Gastroesophageal sphincter (tissue), 4 donors: ENCODE data around the gene KCNE1. TPM values are rescaled to one million over a fixed set of nuclear protein-coding genes. Genes with fewer than 3 reads are reported as not detected.

Source experiments
- ATAC-seq: fragments of 150-250 bp; one replicate; pipeline ENCODE4 v1.9.1; 2016; ENCODE audit warnings: mild to moderate bottlenecking, moderate library complexity
- H3K27ac ChIP-seq, 4 donors: fragments of 200-600 bp; sonication (generic) in 3 of 4; 1 replicate in 3 of 4; 2 replicates in 1 of 4; pipeline ENCODE4 v1.5.1; 2016 to 2019
- H3K27me3 ChIP-seq: fragments of 200-600 bp; sonication (generic); one replicate; pipeline ENCODE4 v1.5.1; 2019
- H3K36me3 ChIP-seq, 2 donors: fragments of 200-600 bp; sonication (generic); one replicate each; pipeline ENCODE4 v1.5.1; 2019; ENCODE audit warnings: control low read depth in 1 of 2
- H3K4me1 ChIP-seq, 3 donors: fragments of 200-600 bp; sonication (generic); 1 replicate in 2 of 3; 2 replicates in 1 of 3; pipeline ENCODE4 v1.5.1; 2016 to 2019; ENCODE audit warnings: control low read depth in 2 of 3
- H3K4me3 ChIP-seq, 2 donors: fragments of 200-600 bp; sonication (generic); one replicate each; pipeline ENCODE4 v1.5.1; 2019; ENCODE audit warnings: mild to moderate bottlenecking in 1 of 2, moderate library complexity in 1 of 2
- H3K9me3 ChIP-seq, 3 donors: fragments of 200-600 bp; sonication (generic); one replicate each; pipeline ENCODE4 v1.5.1; 2017 to 2019; ENCODE audit warnings: control low read depth in 2 of 3
- EP300 ChIP-seq: sonication (generic); formaldehyde crosslinking; IDR thresholded peaks from one replicate; pipeline ENCODE4 v1.6.1; 2017; ENCODE audit warnings: antibody characterized with exemption, mild to moderate bottlenecking
- POLR2A ChIP-seq, 2 donors: fragments of 450-650 bp; IDR thresholded peaks; one replicate each; pipeline ENCODE4 v1.6.1; 2017; ENCODE audit warnings: antibody characterized with exemption in 2 of 2, mild to moderate bottlenecking in 2 of 2, moderate library complexity in 1 of 2
- POLR2AphosphoS5 ChIP-seq: sonication (generic); formaldehyde crosslinking; IDR thresholded peaks from one replicate; pipeline ENCODE4 v1.6.1; 2017; ENCODE audit warnings: antibody characterized with exemption
- WGBS, 2 donors: methylation state at CpG; one replicate each; pipeline ENCODE4 v1.1.5; 2018; ENCODE audit warnings: low coverage in 1 of 2; 5-methylcytosine and 5-hydroxymethylcytosine counted together
- total RNA-seq, 4 donors: library from RNA; depleted of rRNA; stranded (reverse); fragments of >200 nt; gene quantifications; one replicate each; pipeline ENCODE4 v1.1.0, GENCODE V29; 2016
- TF ChIP-seq, protein P1 (sequence below), 4 experiments: fragments of 200-600 bp in 2 of 4; fragments of 450-650 bp in 2 of 4; sonication (generic) in 1 of 4; IDR thresholded peaks; one replicate each; pipeline ENCODE4 v1.5.1; 2017 to 2019; ENCODE audit warnings: antibody characterized with exemption in 4 of 4, mild to moderate bottlenecking in 2 of 4, moderate library complexity in 2 of 4

Gene KCNE1
- total RNA-seq, 4 donors from 2014 or later = 0.64 to 6.4 (median 3.0) TPM

DNA sequence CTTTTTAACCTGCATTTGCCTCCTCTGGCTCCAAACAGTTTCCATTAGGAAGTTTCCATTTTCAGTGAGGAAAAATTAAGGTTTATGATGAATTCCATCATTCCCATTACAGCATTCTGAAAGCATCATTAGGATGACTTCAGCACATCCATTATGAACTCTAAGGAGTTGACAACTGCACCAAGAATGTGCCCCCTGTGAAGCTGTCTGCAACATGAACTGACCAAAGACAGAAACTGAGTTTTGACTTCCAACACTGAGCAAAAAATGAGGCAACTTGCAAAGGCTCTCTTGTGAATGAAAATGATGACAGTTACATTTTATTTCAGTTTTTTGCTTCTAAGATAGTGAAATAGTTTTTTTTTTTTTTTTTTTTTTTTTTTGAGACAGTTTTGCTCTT is 18.3 kb upstream of the KCNE1 start:
- Histone ChIP-seq H3K4me1 (peaks cover 0 to 28% (median 3%) of the 10 kb centered on the region in 3 donors), H3K4me3 (no peak overlapping the region), H3K9me3 (no peaks in the 10 kb centered on the region), H3K36me3 (no peaks in the 10 kb centered on the region), H3K27ac (peak overlapping the region in 3 of 4 donors; percentile 14 to 90 (median 85)), H3K27me3 (no peaks in the 10 kb centered on the region)
- TF ChIP-seq, protein P1, sequence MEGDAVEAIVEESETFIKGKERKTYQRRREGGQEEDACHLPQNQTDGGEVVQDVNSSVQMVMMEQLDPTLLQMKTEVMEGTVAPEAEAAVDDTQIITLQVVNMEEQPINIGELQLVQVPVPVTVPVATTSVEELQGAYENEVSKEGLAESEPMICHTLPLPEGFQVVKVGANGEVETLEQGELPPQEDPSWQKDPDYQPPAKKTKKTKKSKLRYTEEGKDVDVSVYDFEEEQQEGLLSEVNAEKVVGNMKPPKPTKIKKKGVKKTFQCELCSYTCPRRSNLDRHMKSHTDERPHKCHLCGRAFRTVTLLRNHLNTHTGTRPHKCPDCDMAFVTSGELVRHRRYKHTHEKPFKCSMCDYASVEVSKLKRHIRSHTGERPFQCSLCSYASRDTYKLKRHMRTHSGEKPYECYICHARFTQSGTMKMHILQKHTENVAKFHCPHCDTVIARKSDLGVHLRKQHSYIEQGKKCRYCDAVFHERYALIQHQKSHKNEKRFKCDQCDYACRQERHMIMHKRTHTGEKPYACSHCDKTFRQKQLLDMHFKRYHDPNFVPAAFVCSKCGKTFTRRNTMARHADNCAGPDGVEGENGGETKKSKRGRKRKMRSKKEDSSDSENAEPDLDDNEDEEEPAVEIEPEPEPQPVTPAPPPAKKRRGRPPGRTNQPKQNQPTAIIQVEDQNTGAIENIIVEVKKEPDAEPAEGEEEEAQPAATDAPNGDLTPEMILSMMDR (IDR thresholded peaks at IDR 0.05) = no peak
- TF ChIP-seq EP300 (no peak), POLR2AphosphoS5 (no peak), POLR2A (IDR thresholded peaks at IDR 0.05) (no peak)
- ATAC-seq = no peak

DNA sequence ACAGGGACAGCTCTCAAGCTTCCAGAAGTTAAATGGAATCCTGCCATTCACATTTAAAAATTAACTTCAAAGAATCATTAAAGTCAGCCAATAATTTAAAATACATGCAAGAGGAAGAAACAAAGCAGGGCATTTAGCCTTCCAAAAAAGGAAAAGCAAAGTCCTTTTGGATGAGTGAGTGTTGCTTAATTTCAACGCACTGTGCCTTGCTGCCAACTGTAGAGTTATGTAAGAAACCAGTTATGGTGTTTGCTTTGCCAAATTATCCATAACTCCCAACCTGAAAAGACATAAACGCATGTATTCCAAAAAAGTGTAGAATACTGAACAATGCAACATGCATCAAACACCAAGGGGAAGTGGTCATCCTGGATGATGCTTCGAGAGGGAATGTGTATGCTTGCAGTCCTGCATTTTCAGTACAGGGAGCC is 16.1 kb upstream of the KCNE1 start:
- Histone ChIP-seq H3K9me3 (no peaks in the 10 kb centered on the region), H3K27me3 (no peaks in the 10 kb centered on the region), H3K36me3 (peaks cover 0 to 1% of the 10 kb centered on the region in 2 donors), H3K4me3 (no peak overlapping the region), H3K4me1 (peaks cover 0 to 49% (median 18%) of the 10 kb centered on the region in 3 donors), H3K27ac (peak overlapping the region; percentile 75 to 98 (median 88))
- ATAC-seq = no peak
- 43 to 47% methylated on average over 2 to 3 of the region's 3 CpGs for WGBS, 2 donors
- TF ChIP-seq POLR2A (IDR thresholded peaks at IDR 0.05) = no peak
- TF ChIP-seq, protein P1 (IDR thresholded peaks at IDR 0.05) = no peak
- TF ChIP-seq POLR2AphosphoS5 = peak; percentile 45
- no peak for TF ChIP-seq EP300

DNA sequence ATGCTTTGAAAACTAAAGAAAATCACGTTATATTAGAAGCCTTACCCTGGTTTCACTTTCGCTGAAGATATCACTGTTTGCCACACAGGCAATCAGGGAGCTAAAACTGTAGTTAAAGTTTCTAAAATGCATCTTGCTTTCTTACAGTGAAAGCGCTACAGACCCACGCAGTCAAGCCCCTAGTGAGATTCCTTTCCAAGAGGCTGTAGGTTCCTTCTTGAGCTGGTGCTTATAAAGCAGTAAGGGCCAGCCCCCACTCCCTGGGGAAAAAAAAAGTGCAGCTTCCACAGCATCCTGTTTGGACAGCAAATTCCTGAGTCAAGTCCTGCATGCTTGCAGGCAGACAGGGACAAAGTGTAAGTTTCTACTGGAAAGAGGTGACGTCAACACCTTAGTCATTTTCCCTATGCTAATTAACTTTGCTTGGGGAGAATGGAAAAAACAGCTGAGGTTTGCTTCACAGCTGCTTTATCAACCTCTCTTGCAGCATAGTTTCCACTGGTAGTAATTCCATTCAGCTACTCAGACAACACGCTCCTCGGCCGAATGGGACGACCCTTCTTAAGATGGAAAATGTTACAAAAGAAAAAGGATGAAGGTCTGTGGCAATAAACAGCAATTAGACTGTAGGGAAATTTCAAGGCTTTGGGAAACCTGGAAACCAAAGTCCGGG is 14.7 kb upstream of the KCNE1 start:
- TF ChIP-seq, protein P1 (IDR thresholded peaks at IDR 0.05) = peak in 1 of 4 experiments; percentile 11
- TF ChIP-seq EP300 (peak; percentile 69), POLR2AphosphoS5 (peak; percentile 98), POLR2A (IDR thresholded peaks at IDR 0.05) (peak; percentile 38 to 57)
- no peaks in the 10 kb centered on the region for H3K9me3 ChIP-seq
- peak overlapping the region; percentile 85 to 98 (median 91) for H3K27ac ChIP-seq
- 1 to 3% methylated on average over 3 to 10 of the region's 10 CpGs for WGBS, 2 donors
- H3K27me3 ChIP-seq = no peaks in the 10 kb centered on the region
- peaks cover 0 to 63% (median 28%) of the 10 kb centered on the region in 3 donors for H3K4me1 ChIP-seq
- ATAC-seq = peak; percentile 96
- peaks cover 0 to 9% of the 10 kb centered on the region in 2 donors for H3K36me3 ChIP-seq
- H3K4me3 ChIP-seq = peak overlapping the region; percentile 48 to 65

DNA sequence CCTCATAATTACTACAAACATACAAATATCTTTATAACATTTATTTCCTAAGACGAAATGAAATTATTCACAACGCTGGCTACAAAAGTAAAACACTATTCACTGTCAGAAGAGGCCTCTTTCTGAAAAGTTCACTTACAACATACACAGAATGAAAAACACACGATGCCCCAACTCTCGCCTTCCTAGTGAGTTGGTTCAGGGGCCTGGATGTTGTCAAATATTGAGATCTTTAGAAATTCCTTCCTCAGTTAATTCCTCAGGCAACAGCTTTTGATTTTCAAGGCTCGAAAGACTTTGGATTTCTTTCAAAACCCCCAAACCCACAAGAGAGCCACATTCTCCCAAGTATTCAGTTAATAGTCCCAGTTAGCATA is 14.2 kb upstream of the KCNE1 start:
- Histone ChIP-seq H3K9me3 (no peaks in the 10 kb centered on the region), H3K4me3 (peak overlapping the region; percentile 48 to 65), H3K27me3 (no peaks in the 10 kb centered on the region), H3K36me3 (peaks cover 0 to 14% of the 10 kb centered on the region in 2 donors), H3K27ac (peak overlapping the region; percentile 85 to 98 (median 91)), H3K4me1 (peaks cover 0 to 68% (median 28%) of the 10 kb centered on the region in 3 donors)
- WGBS, 2 donors = 4 to 8% methylated on average over 4 to 5 of the region's 5 CpGs
- TF ChIP-seq POLR2AphosphoS5 (no peak), EP300 (no peak), POLR2A (IDR thresholded peaks at IDR 0.05) (no peak)
- TF ChIP-seq, protein P1 (IDR thresholded peaks at IDR 0.05) = no peak
- no peak for ATAC-seq
